PFSK-1 (cell line): ENCODE results near the gene SLC25A18.

Experiments used
- FOXP2 ChIP-seq: optimal IDR thresholded peaks from 2 replicates; pipeline ENCODE3; 2011; ENCODE audit warnings: borderline replicate concordance, control low read depth, inconsistent platforms; ENCODE audit not compliant: insufficient read depth; ENCODE audit errors: extremely low read length, extremely low read depth
- POLR2AphosphoS5 ChIP-seq: IDR thresholded peaks from 2 replicates; pipeline ENCODE4 v1.6.1; 2012; ENCODE audit warnings: low read depth, mild to moderate bottlenecking, control low read depth, low read length, moderate library complexity
- SIN3A ChIP-seq: IDR thresholded peaks from 2 replicates; pipeline ENCODE4 v1.6.1; 2012; ENCODE audit warnings: mild to moderate bottlenecking, low read length, moderate library complexity, borderline replicate concordance; ENCODE audit not compliant: insufficient read depth
- TAF1 ChIP-seq: IDR thresholded peaks from 2 replicates; pipeline ENCODE4 v1.6.1; 2012; ENCODE audit warnings: low read length, control low read depth, borderline replicate concordance; ENCODE audit not compliant: insufficient read depth
- TF ChIP-seq, protein P1 (sequence below), 2 experiments: IDR thresholded peaks; 2 replicates each; pipeline versions ENCODE4 v1.6.1 to v1.8.0; 2011 to 2012; ENCODE audit warnings: low read depth in 2 of 2, low read length in 2 of 2, control low read depth in 1 of 2, inconsistent platforms in 1 of 2, mild to moderate bottlenecking in 1 of 2, moderate library complexity in 1 of 2; ENCODE audit not compliant: insufficient read depth in 1 of 2

The SLC25A18 gene

DNA sequence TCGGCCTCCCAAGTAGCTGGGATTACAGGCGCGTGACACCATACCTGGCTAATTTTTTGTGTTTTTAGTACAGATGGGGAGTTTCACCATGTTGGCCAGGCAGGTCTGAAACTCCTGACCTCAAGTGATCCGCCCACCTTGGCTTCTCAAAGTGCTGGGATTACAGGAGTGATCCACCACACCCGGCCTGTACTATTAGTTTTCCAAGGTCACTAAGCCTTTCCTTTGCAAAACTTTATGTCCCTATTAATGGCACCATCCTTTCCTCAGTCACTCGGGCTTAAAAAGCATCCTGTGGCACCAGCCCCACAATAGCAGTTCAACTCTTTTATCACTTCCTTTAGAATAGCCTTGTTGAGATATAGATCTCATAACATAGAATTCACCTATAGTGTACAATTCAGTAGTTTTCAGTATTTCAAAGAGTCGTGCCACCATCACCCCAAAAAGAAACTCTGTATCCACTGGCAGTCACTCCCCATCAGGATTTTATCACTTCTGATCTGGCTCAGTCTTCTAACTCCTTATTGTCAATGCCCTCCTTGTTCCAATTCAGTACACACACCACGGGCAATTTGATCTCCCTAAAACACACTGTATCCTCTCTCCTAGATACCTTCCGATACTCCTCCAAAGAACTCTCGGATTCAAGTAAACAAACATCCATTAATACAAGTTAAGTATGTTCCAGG is 74.3 kb downstream of the SLC25A18 start:
- TF ChIP-seq, protein P1, sequence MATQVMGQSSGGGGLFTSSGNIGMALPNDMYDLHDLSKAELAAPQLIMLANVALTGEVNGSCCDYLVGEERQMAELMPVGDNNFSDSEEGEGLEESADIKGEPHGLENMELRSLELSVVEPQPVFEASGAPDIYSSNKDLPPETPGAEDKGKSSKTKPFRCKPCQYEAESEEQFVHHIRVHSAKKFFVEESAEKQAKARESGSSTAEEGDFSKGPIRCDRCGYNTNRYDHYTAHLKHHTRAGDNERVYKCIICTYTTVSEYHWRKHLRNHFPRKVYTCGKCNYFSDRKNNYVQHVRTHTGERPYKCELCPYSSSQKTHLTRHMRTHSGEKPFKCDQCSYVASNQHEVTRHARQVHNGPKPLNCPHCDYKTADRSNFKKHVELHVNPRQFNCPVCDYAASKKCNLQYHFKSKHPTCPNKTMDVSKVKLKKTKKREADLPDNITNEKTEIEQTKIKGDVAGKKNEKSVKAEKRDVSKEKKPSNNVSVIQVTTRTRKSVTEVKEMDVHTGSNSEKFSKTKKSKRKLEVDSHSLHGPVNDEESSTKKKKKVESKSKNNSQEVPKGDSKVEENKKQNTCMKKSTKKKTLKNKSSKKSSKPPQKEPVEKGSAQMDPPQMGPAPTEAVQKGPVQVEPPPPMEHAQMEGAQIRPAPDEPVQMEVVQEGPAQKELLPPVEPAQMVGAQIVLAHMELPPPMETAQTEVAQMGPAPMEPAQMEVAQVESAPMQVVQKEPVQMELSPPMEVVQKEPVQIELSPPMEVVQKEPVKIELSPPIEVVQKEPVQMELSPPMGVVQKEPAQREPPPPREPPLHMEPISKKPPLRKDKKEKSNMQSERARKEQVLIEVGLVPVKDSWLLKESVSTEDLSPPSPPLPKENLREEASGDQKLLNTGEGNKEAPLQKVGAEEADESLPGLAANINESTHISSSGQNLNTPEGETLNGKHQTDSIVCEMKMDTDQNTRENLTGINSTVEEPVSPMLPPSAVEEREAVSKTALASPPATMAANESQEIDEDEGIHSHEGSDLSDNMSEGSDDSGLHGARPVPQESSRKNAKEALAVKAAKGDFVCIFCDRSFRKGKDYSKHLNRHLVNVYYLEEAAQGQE (IDR thresholded peaks at IDR 0.05; ENCODE audit: insufficient read depth in 1 of 2, low read depth in 2 of 2, low read length in 2 of 2): no peak
- TF ChIP-seq TAF1: no peak
- TF ChIP-seq POLR2AphosphoS5: no peak
- TF ChIP-seq FOXP2: no peak
- TF ChIP-seq SIN3A: no peak

DNA sequence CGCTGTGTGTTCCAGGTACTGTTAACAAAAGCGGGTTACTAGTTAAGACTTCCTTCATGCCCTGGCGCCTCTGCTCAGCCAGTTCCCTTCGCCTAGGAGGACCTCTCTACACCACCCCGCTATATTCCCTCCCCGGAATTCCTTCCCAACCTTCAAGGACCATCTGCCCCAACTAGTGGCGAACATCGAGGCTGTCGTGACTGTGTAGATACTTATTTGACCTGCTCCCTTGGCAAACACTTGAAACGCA is 74.8 kb downstream of the SLC25A18 start:
- TF ChIP-seq, protein P1 (IDR thresholded peaks at IDR 0.05; ENCODE audit: insufficient read depth in 1 of 2, low read depth in 2 of 2, low read length in 2 of 2): no peak

DNA sequence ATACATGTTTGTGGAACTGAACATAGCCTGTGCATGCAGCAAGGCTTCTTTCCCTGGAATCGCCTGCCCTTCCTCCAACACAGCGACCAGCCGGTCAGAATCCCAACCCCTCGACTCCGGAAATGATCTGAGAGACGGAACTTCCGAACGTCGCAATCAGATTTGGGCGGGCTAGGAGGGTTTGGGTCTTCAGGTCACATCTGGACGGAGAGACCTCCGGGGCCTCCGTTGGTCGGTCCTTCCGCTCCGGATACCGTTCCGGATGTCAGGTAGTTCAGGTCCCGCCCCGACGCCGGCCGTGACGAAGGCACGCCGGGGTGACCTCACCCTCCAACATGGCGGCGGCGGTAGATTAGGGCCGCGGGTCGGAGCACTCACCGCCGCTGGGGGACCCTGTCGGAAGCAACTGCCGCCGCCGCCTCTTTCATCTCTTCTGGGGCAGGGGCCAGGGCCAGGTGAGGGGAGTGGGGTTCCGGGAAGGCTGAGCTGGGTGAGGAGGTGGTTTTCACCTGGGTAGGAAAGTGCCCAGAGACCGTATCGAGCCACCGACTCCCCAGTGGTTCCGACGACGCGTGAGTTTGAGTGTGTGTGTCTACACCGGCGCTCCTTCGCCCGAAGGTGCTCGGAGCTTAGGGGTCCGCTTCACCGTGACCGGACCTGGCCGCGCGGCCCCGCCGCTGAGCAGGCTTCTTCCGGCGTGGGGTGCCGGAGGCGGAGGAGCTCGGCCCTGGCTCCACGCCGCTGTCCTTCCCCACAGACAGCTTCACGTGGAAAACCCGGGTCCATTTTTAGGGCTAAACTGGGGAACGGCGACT is 75.3 kb downstream of the SLC25A18 start, which contains the start of gene BCL2L13:
Gene BCL2L13, plus strand, starts transcription at position 326 of the 815 bp plus-strand sequence. CDS start 16,955 bp downstream, outside the sequence.
- TF ChIP-seq TAF1 (peak; percentile 95), FOXP2 (peak; percentile 88), SIN3A (no peak), POLR2AphosphoS5 (peak; percentile 74)
- TF ChIP-seq, protein P1 (IDR thresholded peaks at IDR 0.05; ENCODE audit: insufficient read depth in 1 of 2, low read depth in 2 of 2, low read length in 2 of 2): no peak

DNA sequence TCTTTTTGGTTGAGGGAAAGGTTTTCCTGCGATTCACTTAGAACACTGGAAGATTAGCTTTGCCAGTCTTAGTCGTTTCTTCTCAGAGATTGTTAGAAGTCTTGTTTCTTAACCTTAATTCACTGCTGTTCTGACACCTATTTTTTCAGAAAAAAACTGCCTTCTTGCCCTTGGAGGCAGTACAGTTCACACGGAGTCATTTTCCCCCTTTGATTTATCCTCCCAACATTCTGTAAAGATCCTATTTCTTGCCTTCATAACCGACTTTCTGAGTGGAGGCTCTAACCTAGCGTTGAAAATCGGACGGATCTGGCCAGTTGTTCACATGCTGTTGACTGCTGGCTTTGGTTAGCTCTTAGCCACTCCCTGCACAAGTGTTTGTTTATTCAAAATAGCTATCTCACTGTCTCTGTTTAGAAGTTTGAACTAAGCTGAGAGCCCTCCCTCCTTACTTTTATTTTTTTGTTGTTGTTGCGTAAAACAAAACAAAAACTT is 76.0 kb downstream of the SLC25A18 start:
- no peak for TF ChIP-seq SIN3A
- TF ChIP-seq POLR2AphosphoS5: peak; percentile 38; the same call in 1 of the 2 replicates
